ENCODE measurements around the gene ORC4.

The ORC4 gene

GRCh38 chr2:148048475-148049221, 28.1 kb upstream of the ORC4 start:
- H3K4me3 ChIP-seq (ENCODE audit: low read depth, low read length), result no peak overlapping the region
- no peak for TF ChIP-seq CTCF (conservative IDR thresholded peaks at IDR 0.05; ENCODE audit: low read depth, low read length)
- DNase-seq (ENCODE audit: low read depth), result peak; percentile 46

GRCh38 chr2:148046802-148047201, 26.3 kb upstream of the ORC4 start:
- DNase-seq (ENCODE audit: low read depth), result no peak
- H3K4me3 ChIP-seq (ENCODE audit: low read depth, low read length), result no peak overlapping the region
- TF ChIP-seq CTCF (conservative IDR thresholded peaks at IDR 0.05; ENCODE audit: low read depth, low read length), result no peak

GRCh38 chr2:148044322-148044721, 23.8 kb upstream of the ORC4 start:
- no peak for DNase-seq (ENCODE audit: low read depth)
- H3K4me3 ChIP-seq (ENCODE audit: low read depth, low read length), result no peak overlapping the region
- TF ChIP-seq CTCF (conservative IDR thresholded peaks at IDR 0.05; ENCODE audit: low read depth, low read length), result no peak

GRCh38 chr2:148042219-148042618, 21.7 kb upstream of the ORC4 start:
- H3K4me3 ChIP-seq (ENCODE audit: low read depth, low read length), result no peak overlapping the region
- DNase-seq (ENCODE audit: low read depth), result no peak
- no peak for TF ChIP-seq CTCF (conservative IDR thresholded peaks at IDR 0.05; ENCODE audit: low read depth, low read length)

- no peak overlapping the region for H3K4me3 ChIP-seq (ENCODE audit: low read depth, low read length)
- no peak for TF ChIP-seq CTCF (conservative IDR thresholded peaks at IDR 0.05; ENCODE audit: low read depth, low read length)
- DNase-seq (ENCODE audit: low read depth), result no peak
These were observed 19.2 kb upstream of the ORC4 start for GRCh38 chr2:148039783-148040182.

GRCh38 chr2:148032215-148032614, 11.7 kb upstream of the ORC4 start:
- TF ChIP-seq CTCF (conservative IDR thresholded peaks at IDR 0.05; ENCODE audit: low read depth, low read length), result no peak
- DNase-seq (ENCODE audit: low read depth), result no peak
- no peak overlapping the region for H3K4me3 ChIP-seq (ENCODE audit: low read depth, low read length)

GRCh38 chr2:148031152-148031551, 10.6 kb upstream of the ORC4 start:
- no peak for TF ChIP-seq CTCF (conservative IDR thresholded peaks at IDR 0.05; ENCODE audit: low read depth, low read length)
- DNase-seq (ENCODE audit: low read depth), result no peak
- H3K4me3 ChIP-seq (ENCODE audit: low read depth, low read length), result no peak overlapping the region

Data from choroid plexus epithelial cell (primary cell).